Measurements from ENCODE around the gene NPIPB12.
"Not testable (repeated sequence)": the region's sequence is repeated elsewhere in the genome, so short reads cannot be mapped to it uniquely, and the experiment has no call there.

Gene NPIPB12

GRCh38 chr16:29506308-29506707 is at the start of gene NPIPB12:
Gene NPIPB12, minus strand, starts transcription at chr16:29506408.
- not testable (repeated sequence) for DNase-seq

GRCh38 chr16:29521520-29521919 is 15.3 kb upstream of the NPIPB12 start:
- not testable (repeated sequence) for DNase-seq

GRCh38 chr16:29482276-29482675 is 23.9 kb downstream of the NPIPB12 start:
- DNase-seq, result not testable (repeated sequence)

GRCh38 chr16:29472065-29472464 is 34.1 kb downstream of the NPIPB12 start:
- not testable (repeated sequence) for DNase-seq

- not testable (repeated sequence) for DNase-seq
Observed at GRCh38 chr16:29469660-29470059, 36.5 kb downstream of the NPIPB12 start.

GRCh38 chr16:29467654-29468366 is 38.4 kb downstream of the NPIPB12 start:
- not testable (repeated sequence) for DNase-seq

- not testable (repeated sequence) for DNase-seq
Observed at GRCh38 chr16:29466904-29467303, 39.3 kb downstream of the NPIPB12 start.

GRCh38 chr16:29465985-29466824 is 40.0 kb downstream of the NPIPB12 start:
- not testable (repeated sequence) for DNase-seq

- not testable (repeated sequence) for DNase-seq
Observed at GRCh38 chr16:29460647-29461030, 45.6 kb downstream of the NPIPB12 start.

GRCh38 chr16:29459706-29460646 is 46.2 kb downstream of the NPIPB12 start, which contains the start of gene SULT1A4:
Gene SULT1A4, plus strand, starts transcription at chr16:29459913. Its CDS starts 1,473 bp downstream, at chr16:29461386.
- not testable (repeated sequence) for DNase-seq

GRCh38 chr16:29457660-29458059 is 48.5 kb downstream of the NPIPB12 start:
- not testable (repeated sequence) for DNase-seq

- DNase-seq, result not testable (repeated sequence)
Observed at GRCh38 chr16:29454828-29455227, 51.4 kb downstream of the NPIPB12 start.

- DNase-seq, result not testable (repeated sequence)
Observed at GRCh38 chr16:29454269-29454668, 51.9 kb downstream of the NPIPB12 start, which contains the start of the genes BOLA2 and SLX1B. Gene BOLA2, minus strand, starts transcription at chr16:29454351. Its CDS starts 98 bp downstream, at chr16:29454253. Gene SLX1B, plus strand, starts transcription at chr16:29454533.

- DNase-seq, result not testable (repeated sequence)
Observed at GRCh38 chr16:29453754-29454153, 52.5 kb downstream of the NPIPB12 start.

Measured in DMS79 treated with DMSO at 0.1 percent for 48 hours (cell line).